Posterior vena cava (tissue), 2 donors: ENCODE measurements around the gene GBE1. TPM values are rescaled to one million over a fixed set of nuclear protein-coding genes. Genes with fewer than 3 reads are reported as not detected.

Source experiments
- DNase-seq: peaks from one replicate; pipeline ENCODE4 v3.0.0-alpha.2; 2020; ENCODE audit warnings: low spot score
- intact Hi-C, 2 donors: fragments of 100-400 bp; cut with DNase I; formaldehyde crosslinking; loops; one replicate each; pipeline versions ENCODE4 v1.14.1 to v1.14.2; 2022 to 2023
- total RNA-seq, 2 donors: library from RNA; stranded (reverse); fragmentation: NEBNext Ultra II Directional; extraction: Animal tissue kit (Norgen Biotek cat#: 25700); gene quantifications; one replicate each; pipeline ENCODE4 v1.2.1, GENCODE V29; 2021
- donor health status: DM: yes; HTN: yes; CAD: no.
- donor health status: DM: yes; HTN: yes; CAD: no.

Gene GBE1
- total RNA-seq, 2 donors from 2014 or later: 39.3 to 71.4 TPM

DNA sequence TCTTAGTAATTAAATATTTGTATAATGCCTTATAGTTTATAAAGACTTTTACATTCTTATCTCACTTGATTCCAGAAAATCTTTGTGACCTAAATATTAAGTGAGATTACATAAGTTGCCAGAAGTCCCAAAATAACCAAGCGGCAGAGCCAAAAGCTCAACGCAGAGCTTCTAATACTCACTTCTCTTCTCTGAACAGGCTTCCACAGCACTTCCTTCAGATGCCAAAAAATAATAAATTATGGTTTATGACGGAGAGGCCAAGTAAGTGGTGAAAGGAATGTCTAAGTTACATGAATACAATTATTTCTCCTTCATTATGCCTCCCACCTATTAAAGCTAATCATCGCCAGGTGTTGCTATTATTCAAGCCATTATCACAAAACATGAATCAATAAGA is 110.3 kb downstream of the GBE1 start:
- no peak for DNase-seq
- intact Hi-C loops: no loop called here

DNA sequence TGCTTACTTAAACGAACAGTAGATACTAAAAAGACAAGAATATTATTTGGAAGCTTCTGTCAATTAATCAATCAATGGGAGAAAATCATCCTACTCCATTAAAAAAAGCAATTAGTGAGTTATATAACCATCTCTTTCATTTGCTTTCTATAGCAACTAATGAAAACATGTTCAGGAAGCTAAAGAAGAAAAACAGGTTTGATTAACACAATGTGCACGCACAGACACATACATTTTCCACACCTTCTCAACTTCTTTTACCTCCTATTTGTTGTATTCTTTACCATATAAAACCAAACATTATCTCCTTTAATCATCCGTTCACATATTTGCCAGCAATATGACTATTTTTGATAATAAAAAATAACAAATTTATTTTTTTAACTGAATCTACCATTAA is 111.3 kb downstream of the GBE1 start:
- DNase-seq: no peak
- intact Hi-C loops: no loop called here

DNA sequence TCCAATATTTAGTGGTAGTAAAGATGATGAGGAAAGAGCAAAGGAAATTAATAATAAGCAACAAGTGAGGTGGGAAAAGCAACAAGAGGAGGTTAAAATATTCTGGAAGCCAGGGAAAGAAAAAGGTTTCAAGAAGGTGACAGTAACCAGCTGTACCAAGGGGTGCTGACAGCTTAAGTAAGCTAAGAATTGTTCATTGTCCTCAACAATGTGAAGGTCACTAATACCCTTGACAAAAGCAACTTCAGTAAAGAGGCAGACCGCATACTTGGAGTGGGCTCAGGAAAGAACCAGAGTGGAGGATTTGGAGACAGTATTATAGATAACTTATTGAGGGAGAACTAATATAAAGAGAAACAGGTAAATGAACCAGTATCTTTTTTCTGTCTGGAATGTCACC is 116.2 kb downstream of the GBE1 start:
- no peak for DNase-seq
- intact Hi-C loops: loop anchor here in 1 of 2 donors (10.0 kb wide), 1 partner anchor 220 kb away; no protein-coding TSS in a partner anchor

DNA sequence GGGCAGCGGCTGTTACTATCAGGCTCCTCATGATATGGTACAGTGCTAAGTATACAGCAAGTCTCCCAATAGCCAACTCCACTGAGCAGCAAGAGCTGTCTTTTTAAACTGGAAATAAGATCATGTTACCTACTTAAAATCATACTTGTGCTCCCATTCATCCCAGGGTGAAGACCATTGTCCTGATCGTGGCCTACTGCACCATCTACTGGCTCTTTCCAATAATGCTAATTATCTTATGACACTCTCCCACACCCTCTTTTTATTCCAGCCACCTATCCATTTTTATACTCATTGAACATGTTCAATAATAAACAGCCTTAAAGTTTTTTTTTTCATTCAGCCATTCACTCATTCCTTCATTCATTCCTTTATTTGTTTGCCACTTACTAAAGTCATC is 117.7 kb downstream of the GBE1 start:
- DNase-seq: no peak
- intact Hi-C loops: loop anchor here in 1 of 2 donors (10.0 kb wide), 1 partner anchor 219 kb away; no protein-coding TSS in a partner anchor

DNA sequence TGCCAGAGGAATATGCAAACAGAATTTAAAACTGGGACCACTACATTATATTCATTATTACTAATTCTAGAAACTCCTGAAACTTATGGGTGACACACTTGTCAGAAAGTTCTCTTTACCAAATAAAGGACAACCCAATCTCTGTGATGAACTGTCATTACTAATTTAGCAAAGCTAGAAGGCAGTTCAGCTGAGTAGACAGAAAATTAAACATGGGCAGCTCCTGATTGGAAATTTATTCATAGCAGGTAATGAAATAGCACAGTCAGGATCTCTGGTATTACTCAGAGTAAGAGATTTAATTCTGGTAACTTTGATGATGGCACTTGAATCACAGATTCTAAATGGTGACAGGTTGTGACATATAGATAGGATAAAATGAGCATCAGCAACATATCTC is 123.0 kb downstream of the GBE1 start:
- intact Hi-C loops: no loop called here
- no peak for DNase-seq

DNA sequence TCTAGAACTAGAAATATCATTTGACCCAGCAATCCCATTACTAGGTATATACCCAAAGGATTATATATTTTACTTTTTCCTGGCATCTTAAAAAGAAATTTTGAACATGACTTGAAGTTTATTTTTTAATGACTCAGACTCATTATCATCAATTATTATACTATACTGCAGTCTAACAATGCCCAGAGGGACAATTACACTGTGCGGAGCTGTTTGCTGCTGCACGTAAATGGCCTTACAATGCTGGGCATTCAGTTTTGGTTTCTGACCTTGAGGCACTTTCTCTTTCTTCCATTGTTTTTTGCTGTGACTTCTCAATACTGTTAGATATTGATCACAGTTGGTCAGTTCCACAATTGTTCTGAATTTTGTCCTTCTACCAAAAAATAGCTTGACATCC is 128.8 kb downstream of the GBE1 start:
- intact Hi-C loops: no loop called here
- DNase-seq: no peak

DNA sequence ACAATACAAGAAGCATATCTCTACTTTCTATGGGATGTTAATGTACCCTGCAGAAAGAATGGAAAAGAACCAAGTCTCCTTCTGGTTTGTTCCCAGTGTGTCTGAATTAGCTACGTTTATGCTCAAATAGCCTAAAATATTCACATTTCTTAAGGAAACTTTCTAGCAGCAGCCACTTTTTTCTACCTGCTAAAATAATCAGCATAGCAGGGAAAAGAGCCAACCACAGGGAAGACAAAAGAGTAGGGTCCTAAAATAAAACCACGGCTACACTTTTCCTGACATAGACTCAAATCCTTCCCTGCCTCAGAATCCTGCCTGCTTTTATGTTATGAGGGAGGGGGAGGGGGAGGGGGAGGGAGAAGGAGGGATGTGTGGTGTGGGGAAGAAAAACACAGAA is 136.7 kb downstream of the GBE1 start:
- no peak for DNase-seq
- intact Hi-C loops: no loop called here

DNA sequence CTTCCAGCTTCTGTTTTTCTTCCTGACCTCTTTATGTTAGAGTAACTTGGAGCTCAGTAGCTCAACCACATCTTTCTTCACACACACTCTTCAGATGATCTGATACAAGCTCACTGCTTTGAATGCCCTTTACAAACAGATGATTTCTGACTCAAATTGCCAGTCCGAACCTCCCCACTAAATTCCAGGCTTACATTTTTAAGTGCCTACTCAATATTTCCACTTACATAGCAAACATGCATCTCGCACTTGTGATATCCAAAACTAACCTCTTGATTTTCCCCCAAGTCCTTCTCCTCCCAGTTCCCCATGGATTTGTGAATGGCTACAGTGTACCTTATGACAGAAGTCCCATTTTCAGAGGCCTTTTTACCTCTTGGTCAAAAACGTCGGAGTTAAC is 139.1 kb downstream of the GBE1 start:
- intact Hi-C loops: no loop called here
- no peak for DNase-seq

DNA sequence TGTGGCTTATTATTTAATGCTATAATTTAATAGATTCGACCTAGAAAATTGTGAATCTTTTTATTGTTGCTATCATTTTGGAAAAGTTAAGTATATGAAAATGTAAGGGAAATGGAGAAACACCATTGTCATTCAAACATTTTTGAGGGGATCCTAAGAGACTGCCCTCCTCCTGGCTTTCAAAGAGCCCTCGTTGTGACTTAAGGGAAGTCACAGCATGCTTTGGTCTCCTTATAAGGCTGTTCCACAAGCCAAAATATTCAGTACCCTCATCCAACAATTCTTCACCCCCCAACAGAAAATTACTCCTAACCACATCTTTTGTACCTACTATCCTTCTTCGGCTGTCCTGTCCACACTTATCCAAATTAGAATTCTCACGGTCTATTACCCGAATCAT is 140.2 kb downstream of the GBE1 start:
- DNase-seq: no peak
- intact Hi-C loops: no loop called here

DNA sequence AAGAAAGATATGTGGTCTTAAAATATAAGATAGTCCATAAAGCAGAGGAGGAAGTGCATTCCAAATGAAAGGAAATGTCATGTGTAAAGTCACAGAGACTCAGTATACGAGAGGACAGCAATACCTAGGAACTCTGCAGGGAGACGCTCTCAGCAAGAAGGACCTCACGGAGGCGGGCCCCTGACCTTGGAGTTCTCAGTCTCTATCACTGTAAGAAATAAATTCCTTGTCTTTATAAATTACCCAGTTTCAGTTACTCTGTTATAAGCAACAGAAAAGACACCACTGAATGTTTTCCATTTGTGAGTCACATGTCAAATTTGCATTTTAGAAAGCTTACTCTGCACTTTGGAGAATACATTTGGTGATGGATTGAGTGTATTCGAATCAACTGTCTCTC is 140.6 kb downstream of the GBE1 start:
- intact Hi-C loops: no loop called here
- no peak for DNase-seq

DNA sequence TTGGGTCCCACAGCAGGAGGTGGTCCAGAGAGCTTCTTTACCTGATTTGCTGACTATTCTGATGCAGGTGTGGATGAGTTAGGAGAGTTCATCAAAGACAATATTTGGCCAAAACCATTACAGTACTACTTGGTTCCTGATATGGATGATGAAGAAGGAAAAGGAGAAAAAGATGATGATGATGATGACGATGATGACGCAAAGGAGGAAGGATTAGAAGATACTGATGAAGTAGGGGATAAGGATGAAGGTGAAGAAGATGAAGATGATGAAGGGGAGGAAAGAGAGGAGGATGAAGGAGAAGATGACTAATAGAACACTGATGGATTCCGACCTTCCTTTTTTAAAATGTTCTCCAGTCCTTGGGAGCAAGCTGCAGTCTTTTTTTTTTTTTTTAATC is 148.7 kb downstream of the GBE1 start:
- intact Hi-C loops: no loop called here
- DNase-seq: no peak

DNA sequence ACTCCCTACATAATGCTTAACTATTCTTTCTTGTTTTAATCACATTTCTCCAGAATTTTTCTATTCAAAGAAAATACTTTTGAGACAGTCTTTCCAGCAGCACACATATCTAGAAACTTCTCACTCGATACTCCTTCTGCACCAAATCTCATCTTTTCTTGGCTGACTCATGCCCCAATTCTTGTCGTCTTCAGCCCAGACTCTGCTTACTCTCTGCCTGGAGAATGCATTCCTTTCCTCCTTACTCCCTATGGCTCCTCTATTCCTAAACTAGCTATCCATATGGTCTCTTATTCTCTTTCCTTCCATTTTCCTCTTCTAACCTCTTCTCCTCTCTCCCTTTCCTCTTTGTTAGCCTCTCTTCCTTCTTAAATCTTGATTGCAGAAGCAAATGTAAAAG is 158.7 kb downstream of the GBE1 start:
- intact Hi-C loops: no loop called here
- no peak for DNase-seq

DNA sequence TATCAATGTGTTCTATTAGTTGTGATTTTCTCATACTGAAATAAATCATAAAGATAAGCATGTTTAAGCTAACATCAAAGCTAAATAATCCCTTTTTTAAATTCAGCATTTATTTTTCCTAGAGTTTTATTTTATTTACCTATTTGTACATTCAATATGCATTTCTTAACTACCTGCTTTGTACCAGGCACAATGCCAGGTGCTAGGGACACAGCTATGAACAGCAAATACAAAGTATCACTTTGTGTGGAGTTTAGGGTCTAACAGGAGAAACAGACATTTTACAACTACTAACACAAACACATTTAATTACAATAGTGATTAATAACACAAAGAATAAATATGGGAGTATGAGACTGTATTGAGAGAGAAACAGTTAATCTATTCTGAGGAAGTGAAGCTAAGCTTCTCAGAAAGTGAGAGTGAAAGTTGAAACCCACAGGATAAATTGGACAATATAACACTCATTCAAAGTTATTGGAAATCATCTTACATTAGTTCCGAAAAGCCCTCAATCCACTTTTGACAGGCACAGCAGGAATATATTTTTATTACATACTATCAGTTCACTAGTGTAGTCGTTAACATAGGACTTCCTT is 159.6 kb downstream of the GBE1 start:
- intact Hi-C loops: no loop called here
- no peak for DNase-seq

DNA sequence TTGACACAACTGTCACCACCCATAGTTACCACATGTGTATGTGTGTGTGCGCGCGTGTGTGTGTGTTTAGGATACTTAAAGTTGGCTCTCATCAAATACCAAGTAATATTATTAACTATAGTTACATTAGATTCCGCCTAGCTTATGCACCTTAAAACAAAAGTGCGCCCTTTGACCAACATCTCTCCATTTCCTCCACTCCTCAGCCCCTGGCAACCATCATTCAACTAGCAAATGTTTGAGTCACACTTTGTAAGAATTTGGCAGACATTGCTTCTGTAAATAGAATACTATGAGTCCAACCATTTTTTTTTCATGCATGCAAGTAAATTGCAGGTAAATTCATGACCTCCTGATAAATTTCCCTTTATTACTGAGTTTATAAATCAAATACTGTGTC is 169.3 kb downstream of the GBE1 start:
- no peak for DNase-seq
- intact Hi-C loops: no loop called here

DNA sequence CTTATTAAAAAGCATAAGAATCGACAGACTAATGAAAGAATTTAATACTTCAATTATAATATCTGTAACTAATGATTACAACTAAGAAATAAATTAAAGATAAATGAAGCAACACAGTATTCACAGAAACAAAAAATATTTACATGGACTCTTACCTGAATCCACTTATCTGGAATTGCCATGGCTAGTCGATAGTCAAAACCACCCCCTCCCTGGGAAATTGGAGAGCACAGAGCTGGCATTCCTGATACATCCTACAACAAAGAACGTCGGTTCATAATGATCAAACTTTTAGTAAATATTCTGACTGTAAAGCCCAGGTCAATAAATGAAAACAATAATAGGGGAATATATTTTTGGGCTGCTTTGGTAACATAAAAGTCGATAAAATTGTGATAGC is 175.5 kb downstream of the GBE1 start:
- DNase-seq: no peak
- intact Hi-C loops: no loop called here

DNA sequence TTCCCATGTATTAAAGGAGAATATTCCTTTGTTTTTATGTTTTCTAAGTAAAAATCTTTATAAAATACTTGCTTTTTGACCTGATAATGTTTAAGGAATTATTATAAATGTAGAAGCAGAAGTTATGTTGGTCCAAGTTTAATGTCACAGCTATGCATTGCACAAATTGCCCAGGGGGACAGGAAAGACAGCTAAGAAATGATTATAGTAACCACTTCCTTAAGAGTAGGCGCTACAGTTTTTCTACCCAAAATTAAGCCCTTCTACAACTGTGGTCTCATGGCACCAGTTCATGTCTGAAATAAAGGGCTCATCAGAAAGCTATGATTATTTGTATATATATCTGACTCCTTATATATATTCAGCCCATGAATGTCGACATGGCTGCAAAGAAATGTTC is 176.4 kb downstream of the GBE1 start:
- no peak for DNase-seq
- intact Hi-C loops: no loop called here

DNA sequence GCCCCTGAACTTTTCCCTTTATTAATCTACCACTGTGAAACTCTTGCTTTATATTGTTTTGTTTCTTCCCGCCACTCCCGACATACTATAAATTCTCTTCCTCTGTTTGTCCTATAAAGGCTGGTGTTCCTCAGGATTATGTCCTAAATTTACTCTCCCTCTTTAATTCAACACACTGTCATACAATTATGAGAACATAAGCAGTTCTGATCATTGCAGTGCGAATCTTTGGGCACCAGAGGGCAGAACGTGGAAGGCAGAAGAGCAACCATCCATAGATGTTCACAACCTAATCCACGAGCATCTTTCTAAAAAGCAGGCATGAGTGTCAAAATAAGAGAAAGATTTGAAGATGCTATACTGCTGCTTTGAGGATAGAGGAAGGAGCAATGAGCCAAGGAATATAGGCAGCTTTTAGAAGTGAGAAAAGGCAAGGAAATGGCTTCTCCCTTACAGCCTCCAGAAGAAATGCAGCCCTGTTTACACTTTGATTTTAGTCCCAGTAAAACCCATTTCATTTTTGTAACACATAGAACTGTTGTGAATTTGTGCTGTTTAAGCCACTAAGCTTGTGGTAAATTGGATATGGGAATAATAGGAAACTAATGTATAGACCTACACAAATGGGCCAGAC is 179.4 kb downstream of the GBE1 start:
- DNase-seq: no peak
- intact Hi-C loops: no loop called here

DNA sequence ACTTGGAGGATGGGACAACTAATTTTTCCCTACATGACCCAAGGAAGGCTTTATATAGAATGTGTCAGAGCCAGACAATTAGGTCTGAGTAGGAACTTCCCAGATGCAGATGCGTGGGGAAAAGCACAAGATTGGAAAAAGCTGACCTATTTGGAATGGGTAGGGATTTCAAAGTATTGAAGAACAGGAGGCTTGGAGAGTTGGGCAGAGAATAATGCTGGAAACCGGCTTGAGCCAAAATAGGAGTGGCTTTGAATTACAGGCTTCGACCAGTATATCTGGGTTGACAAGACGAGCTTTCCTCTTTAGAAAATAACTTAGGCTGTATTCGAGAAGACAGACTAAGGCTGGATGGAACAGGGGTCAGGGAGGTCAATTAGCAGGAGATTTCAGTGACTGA is 181.1 kb downstream of the GBE1 start:
- intact Hi-C loops: no loop called here
- no peak for DNase-seq

DNA sequence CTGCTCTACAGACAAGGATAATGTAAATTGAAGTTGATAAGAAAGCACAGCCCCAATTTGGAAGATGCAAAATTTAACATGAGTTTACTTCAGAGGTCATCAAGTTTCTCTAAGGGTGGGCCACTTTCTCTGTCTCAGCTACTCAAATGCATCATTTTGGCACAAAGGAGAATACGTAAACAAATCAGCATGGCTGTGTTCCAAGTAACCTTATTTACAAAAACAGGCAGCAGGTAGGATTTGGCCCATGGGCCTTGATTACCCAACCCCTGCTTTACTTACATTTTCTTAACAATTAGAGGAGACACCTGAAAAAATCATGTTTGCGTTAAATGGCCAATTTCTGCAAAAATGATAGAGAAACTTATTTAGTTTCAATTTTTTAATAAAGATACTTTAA is 181.7 kb downstream of the GBE1 start:
- intact Hi-C loops: no loop called here
- DNase-seq: no peak

DNA sequence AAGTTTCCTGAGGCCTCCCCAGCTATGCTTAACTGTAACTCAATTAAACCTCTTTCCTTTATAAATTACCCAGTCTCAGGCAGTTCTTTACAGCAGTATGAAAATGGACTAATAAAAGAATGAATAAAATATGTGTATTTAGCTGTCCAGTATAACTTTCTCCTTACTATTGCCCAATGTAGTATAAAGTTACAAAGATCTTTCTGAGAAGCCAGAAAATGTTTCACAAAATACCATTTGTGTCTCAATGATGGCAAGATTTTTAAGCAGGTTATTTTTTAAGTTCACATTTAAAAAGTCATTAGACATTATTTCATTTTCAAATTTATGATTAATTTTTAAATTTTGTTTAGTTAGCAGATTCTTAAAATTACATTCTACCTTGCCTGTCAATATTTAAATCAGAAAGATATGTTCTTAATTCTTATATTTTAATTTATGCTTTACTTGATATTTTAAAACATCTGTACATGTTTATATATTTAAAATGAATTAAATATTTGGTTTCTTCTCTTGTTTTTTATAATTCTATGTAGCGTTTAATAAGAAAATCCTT is 189.2 kb downstream of the GBE1 start:
- intact Hi-C loops: no loop called here
- DNase-seq: no peak

DNA sequence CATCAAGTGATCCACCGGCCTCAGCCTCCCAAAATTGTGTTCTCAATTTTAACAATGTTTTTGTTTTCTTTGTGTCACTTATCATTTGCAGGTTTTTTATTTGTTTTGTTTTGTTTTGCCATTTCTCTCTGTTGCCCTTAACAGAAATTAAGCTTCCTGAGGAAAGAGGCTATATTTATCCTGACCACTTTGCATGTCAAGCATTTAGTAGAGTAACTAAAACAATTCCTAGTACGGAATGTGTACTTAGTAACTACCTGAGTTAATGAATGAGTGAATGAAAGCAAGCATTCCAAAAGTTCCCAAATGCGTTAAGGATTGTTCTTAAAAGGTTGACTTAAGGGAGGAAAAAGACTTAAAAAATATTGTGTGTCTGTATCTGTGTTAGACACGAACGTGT is 193.1 kb downstream of the GBE1 start:
- DNase-seq: no peak
- intact Hi-C loops: no loop called here
